ENCODE results near the gene DAP3. TPM values are rescaled to one million over a fixed set of nuclear protein-coding genes. Genes with fewer than 3 reads are reported as not detected.
A peak's percentile ranks its signal among the peaks of the same experiment; 100 is the strongest.
"Not testable (repeated sequence)": the region's sequence is repeated elsewhere in the genome, so short reads cannot be mapped to it uniquely, and the experiment has no call there.

The DAP3 gene
- total RNA-seq, 1 experiment from 2014 or later, result 72.5 TPM

DNA sequence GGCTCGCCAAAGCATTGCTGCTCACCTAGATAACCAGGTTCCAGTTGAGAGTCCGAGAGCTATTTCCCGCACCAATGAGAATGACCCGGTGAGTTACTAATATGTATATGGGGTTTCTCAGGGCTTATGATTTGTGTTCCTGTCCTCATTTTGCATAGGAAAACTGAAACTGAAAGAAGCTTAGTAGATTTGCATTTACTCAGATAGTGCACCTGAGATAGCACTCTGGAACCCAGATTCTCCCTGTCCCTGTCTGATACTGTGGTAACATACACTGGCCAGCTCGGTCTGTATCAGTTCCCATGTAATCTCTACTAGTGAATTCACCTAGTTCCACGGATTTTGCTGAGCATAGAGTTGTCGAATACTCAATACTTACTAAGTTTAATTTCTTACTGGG, 28.1 kb downstream of the DAP3 start:
- DNase-seq (ENCODE audit: low read depth), result no peak

DNA sequence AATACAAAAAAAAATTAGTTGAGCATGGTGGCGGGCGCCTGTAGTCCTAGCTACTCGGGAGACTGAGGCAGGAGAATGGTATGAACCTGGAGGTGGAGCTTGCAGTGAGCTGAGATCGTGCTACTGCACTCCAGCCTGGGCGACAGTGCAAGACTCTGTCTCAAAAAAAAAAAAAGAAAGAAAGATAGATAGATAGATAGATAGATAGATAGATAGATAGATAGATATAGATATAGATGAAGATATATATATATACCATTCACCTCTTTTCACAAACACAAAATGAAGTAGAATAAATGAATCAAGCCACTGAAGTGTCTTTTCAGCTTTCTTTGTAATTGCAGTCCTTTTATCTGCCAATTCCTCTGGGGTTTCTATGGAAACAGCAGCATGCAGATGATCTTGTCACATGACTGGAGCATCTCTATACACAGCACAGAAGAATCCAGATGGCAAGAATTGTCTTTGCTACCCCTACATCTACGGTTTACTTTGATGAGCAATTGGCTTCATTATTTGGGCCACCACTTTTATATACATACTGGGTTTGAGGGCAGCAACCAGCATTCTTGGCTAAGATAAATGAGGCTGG, 29.7 kb downstream of the DAP3 start:
- not testable (repeated sequence) for DNase-seq (ENCODE audit: low read depth)

DNA sequence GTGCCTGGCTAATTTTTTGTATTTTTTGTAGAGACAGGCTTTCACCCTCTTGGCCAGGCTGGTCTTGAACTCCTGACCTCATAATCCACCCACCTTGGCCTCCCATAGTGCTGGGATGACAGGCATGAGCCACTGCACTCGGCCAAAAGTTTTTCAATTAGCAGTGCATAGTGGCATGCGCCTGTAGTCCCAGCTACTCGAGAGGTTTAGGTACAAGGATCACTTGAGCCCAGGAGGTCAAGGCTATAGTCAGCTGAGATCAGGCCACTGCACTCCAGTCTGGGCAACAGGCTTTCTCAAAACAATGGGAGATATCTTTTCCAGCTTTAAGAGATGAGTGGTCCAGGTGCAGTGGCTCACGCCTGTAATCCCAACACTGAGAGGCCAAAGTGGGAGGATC, 30.8 kb downstream of the DAP3 start:
- DNase-seq (ENCODE audit: low read depth), result no peak

GRCh38 chr1:155725142-155725541, 36.3 kb downstream of the DAP3 start:
- DNase-seq (ENCODE audit: low read depth), result no peak

DNA sequence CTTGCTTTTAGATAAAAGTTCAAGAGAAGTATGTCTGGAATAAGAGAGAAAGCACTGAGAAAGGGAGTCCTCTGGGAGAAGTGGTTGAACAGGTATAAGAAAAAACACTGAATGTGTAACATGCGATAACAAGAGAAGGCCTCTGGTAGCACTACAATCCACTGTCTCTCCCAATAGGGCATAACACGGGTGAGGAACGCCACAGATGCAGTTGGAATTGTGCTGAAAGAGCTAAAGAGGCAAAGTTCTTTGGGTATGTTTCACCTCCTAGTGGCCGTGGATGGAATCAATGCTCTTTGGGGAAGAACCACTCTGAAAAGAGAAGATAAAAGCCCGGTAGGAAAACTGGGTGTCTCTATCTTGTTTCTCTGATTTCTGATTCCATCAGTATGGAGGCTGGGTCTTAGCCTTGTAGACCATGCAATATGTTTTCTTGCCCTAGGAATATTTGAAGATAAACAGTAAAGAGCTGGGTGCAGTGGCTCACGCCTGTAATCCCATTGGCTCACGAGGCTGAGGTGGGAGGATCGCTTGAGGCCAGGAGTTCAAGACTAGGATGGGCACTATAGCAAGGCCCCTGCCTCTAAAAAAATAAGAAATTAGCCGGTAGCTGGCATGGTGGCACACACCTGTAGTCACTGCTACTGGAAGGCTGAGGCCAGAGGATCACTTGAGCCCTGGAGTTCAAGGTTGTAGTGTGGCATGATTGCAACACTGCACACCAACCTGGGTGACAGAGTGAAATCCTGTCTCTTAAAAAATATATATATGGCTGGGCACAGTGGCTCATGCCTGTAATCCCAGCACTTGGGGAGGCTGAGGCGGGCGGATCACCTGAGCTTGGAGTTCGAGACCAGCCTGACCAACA, 40.4 kb downstream of the DAP3 start:
- DNase-seq (ENCODE audit: low read depth), result peak; percentile 35

- DNase-seq (ENCODE audit: low read depth), result no peak
Measured at GRCh38 chr1:155740995-155741394, 52.1 kb downstream of the DAP3 start.

GRCh38 chr1:155741908-155742307, 53.0 kb downstream of the DAP3 start:
- no peak for DNase-seq (ENCODE audit: low read depth)

DNA sequence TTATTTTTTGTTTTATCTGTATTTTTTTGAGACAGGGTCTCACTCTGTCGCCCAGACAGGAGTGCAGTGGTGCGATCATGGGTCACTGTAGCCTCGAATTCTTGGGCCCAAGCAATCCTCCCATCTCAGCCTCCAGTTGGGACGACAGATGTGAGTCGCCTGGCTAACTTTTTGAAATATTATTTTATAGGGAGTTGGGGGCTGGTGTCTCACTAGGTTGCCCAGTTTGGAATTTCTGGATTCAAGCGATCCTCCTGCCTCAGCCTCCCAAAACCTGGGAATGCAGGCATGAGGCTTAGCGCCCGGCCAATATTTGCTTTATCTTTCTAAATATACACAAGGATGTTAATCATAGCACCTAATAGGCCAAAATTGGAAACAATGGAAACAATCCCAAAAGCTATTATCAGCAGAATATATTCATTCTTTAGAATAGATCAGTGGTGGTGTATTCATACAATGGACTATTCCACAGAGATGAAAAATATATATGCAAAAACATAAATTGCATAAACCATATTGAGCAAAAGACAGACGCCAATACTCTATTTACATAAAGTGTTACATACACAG, 55.9 kb downstream of the DAP3 start:
- DNase-seq (ENCODE audit: low read depth), result no peak

DNA sequence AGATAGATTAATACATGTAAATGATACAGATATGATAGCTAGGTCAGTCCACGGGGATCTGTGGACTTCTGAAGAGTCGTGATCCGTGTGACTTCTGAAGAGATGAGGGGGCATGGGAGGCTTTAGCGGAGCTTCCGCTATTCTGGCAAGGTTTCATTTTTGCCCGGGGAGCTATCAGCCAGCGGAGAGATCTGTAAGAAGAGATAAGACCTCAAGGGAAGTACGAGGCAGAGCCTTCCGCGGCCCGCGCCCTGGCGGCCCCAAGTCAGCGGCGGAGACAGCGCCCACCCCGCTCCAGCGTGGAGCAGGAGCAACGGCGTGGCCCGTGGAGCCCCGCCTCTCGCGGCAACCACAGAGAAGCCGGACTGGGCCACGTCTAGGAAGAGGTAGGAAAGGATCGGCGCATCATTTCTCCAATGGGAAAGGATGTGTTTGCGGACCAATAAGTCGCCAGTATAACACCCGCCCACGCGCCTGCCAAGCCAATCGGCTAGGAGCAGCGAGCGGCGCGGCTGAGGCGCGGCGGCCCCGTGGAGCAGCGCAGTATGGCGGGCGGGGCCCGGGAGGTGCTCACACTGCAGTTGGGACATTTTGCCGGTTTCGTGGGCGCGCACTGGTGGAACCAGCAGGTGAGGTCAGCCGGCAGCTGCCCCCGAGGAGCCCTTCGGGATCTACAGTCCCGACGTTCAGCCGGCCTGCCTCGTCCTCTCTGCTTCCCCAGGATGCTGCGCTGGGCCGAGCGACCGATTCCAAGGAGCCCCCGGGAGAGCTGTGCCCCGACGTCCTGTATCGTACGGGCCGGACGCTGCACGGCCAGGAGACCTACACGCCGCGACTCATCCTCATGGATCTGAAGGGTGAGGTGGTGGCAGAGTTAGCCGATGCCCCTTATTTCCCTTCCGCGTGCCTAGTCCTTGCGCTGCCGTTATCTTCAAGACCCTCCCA, 56.7 kb downstream of the DAP3 start:
- peak; percentile 98 for DNase-seq (ENCODE audit: low read depth)

DNA sequence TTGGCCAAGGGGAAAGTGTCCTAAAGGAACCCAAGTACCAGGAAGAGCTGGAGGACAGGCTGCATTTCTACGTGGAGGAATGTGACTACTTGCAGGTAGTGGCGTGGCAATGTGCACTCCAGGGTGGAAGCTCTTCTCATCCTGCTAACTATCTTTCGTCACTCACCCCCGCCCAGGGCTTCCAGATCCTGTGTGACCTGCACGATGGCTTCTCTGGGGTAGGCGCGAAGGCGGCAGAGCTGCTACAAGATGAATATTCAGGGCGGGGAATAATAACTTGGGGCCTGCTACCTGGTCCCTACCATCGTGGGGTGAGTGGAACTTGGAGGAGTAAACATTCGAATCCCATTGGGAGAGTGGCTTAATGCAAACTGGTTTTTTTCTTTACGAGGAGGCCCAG, 58.7 kb downstream of the DAP3 start:
- DNase-seq (ENCODE audit: low read depth), result not testable (repeated sequence)

DNA sequence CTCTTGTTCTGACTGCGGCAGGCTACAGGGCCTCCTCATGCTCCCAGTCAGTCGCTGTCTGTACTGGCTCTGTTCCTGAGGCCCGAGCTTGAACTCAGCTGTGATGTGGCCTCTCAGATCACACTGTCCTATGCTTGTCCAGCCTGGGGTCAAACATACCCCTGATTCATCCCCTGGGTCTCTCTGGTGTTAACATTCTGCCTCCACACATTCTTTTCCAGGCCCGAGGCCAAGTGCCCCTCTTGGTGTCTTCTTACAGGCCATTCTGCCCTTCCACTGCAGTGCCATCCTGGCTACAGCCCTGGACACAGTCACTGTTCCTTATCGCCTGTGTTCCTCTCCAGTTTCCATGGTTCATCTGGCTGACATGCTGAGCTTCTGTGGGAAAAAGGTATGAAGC, 59.2 kb downstream of the DAP3 start:
- not testable (repeated sequence) for DNase-seq (ENCODE audit: low read depth)

GRCh38 chr1:155759017-155759416, 70.1 kb downstream of the DAP3 start:
- not testable (repeated sequence) for DNase-seq (ENCODE audit: low read depth)

GRCh38 chr1:155759966-155760630, 71.2 kb downstream of the DAP3 start:
- no peak for DNase-seq (ENCODE audit: low read depth)

DNA sequence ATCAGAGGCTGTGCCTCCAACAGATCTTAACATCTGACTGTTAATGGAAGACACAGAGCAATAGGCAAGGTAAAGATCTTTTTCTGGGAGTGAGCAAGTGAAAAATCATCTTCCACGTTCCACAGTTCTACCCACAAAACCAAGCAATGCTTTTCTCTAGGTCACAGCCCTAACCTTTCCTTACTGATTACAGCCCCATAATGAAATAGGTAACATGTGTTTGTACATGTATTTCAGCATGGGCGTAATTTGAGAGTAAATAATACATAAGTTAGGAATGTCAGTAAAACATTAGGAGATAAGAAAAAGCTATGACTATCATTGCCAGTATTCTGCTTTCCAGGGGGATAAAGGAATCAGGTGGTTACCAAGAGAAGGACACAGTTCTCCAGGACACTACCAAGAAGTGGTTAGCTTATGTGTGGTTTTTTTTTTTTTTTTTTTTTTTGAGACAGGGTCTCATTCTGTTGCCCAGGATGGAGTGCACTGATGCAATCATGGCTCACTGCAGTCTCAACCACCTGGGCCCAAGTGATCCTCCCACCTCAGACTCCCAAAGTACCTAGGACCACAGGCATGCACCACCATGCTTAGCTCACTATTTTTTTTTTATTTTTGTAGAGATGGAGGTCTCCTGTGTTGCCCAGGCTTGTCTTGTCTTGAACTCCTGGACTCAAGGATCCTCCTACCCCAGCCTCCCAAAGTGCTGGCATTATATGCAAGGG, 72.0 kb downstream of the DAP3 start:
- DNase-seq (ENCODE audit: low read depth), result no peak

DNA sequence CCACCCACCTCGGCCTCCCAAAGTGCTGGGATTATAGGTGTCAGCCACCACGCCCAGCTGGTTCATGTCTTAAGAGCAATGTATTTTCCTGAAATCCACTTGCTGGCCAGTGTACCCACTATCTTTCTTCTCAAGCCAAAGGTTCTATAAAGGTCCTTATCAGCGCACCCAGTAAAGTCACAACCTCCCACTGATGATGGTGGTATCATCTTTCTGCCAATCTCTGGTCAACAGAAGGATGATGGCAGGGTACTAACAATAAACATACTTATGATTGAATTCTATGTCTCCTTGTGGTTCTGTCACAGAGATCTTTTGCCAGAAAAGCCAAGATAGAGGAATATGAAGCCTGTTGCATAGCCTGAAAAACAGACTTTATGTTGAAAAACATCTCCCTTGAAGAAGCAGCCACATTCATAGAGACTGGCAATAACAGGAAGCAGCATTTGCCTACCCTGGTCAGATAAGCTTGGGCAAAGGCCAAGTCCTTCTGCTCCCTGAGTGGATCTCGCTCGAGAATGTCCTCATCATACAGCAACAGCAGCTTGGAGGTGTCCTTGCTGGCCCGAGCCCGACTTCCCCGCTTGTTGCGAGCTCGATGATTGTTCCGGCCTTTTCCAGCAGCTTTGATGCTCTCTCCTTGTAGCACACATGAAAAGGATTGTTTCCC, 73.0 kb downstream of the DAP3 start:
- no peak for DNase-seq (ENCODE audit: low read depth)

- DNase-seq (ENCODE audit: low read depth), result peak; percentile 92
Measured at GRCh38 chr1:155763090-155763815, 74.4 kb downstream of the DAP3 start.

DNA sequence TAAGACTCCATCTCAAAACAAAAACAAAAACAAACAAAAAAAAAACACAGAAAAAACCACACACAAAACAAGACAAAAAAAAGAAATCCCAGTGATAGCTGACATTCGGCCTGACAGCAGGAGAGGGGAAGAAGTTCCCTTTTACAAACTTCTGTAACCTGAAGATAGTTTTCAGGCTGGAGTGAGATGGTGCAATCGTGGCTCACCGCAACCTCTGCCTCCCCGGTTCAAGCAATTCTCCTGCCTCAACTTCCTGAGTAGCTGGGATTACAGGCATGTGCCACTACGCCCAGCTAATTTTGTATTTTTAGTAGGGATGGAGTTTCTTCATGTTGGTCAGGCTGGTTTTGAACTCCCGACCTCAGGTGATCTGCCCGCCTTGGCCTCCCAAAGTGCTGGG, 75.1 kb downstream of the DAP3 start:
- DNase-seq (ENCODE audit: low read depth), result not testable (repeated sequence)

- DNase-seq (ENCODE audit: low read depth), result not testable (repeated sequence)
Measured at GRCh38 chr1:155767399-155767989, 78.6 kb downstream of the DAP3 start.

Measured in HT1080 (cell line).